Stimulated activated CD4-positive, alpha-beta T cell treated with anti-CD3 and anti-CD28 coated beads, Interleukin-2, amount 100 ng/mL, for 24 hours (primary cell): Measurements from ENCODE around the gene LY6G5B.

Experiments used
- DNase-seq, 2 donors: peaks; one replicate each; pipeline ENCODE4 v3.0.0-alpha.2; 2020

Gene LY6G5B

DNA sequence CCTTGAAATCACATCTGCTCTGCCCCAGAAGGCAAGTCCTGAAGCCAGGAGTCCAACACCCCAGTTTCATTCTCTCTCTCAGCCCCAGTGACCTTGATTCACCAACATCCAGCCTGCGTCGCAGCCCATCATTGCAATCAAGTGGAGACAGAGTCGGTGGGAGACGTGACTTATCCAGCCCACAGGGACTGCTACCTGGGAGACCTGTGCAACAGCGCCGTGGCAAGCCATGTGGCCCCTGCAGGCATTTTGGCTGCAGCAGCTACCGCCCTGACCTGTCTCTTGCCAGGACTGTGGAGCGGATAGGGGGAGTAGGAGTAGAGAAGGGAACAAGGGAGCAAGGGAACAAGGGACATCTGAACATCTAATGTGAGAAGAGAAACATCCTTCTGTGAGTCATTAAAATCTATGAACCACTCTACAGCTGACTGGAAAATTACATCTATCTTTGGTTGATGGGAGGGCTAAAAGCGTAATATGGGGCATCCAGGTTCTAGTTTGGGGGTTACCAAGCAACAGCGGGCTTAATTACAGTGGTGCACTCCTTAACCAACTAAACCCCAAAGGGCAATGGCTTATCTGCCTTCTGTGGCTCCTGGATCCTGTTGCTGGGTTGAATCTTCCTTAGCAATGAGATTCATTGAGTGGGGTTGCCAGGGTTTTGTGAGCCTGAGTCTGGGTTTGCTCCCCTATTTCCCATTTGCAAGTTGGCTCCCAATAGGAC is 47.9 kb downstream of the LY6G5B start:
- no peak for DNase-seq

DNA sequence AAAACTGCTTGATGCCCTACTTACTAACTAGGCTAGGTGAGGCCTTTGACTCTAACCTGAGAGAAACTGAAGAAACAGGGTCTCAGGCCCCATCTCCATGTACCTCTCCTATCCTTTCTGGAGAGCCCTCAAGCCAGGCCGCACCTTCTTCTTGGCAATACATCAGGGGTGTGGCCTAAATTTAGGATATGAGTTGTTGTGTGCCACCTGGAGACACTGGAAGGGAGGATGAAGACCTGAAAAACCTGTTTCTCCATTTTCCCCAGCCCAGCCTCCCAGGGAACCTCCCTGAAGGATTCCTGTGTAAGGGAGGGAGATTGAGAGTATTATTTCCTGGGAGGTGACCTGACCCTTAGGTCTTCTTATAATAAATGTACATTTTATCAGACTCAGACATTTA is 48.5 kb downstream of the LY6G5B start:
- no peak for DNase-seq

DNA sequence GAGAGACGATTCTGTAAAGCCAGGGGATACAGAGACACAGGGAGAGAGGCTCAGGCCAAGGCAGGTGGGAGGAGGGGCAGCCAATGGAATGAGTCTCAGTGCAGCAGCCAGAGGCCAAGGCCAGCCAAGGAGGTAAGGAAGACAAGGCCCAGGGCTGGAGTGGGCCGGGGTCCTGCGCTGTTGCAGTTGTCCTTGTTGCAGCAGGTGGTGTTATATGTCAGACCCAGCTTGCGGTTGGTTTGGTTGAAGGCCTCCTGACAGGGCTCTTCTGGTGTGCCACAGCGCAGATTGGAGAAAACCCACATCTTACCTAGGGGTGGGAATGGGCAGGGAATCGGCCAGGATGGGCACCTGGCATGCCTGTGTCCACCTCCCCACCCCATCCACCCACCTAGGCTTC is 49.2 kb downstream of the LY6G5B start:
- no peak for DNase-seq

DNA sequence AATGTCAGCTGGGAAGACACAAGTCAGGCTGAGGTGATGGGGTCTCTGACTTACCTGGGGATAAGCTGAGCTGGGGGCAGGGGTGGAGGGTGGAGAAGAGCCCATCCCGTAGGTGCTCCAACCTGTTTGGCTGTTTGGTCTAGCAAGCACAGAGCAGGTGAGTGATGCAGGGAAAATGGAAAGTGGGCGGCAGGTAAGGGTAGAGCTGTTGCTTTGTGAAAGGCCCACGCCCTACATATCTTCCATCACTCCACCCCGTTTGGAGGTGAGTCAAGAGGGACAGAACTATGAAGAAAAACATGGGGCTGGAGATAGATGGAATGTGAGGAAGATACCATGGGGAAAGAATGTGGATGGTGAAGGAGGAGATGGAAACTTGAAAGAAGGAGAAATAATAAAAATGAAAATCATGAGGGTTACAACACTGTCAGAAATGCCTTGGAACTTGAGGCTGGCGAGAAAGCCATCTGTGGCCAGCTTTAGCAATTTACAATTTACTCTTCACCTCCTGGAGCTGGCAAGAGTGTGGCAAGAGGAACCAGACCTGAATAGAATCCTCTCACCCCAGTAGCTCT is 50.5 kb downstream of the LY6G5B start:
- DNase-seq = no peak

DNA sequence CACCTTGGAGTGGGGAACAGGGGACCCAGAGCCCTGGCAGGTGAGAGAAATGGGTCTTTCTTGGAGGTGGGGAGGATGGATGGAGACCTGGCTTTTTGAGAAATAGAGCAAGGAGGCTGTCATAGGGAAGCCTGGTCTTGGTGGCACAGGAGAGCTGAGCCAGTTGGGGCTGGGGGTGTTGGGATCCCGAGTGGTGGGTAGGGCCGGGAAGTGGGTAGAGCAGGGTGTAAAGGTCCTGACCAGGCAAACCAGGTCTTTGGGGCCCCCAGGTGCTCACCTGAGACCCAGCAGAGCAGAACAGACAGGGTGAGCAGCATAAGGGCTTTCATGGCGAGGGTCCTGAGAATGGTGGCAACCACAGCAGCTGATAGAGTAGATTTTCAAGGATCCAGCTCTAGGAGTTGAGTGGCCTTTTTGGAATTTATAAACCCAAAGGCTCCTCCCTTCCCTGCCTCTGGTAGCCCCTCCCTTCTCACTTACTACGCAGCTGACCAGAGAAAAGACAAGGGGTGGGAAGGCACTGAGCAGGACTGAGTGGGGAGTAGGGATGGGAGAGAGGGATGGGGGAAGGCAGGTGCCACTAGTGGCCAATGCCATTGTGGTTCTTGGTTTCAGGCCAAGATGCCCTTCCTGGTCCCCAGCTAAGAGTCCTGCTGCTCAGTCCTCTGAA is 51.7 kb downstream of the LY6G5B start, which contains the start of gene LY6G6C:
Gene LY6G6C (minus strand): TSS at position 396 of the 670 bp plus-strand sequence. CDS start 67 bp downstream, at position 329.
- no peak for DNase-seq

DNA sequence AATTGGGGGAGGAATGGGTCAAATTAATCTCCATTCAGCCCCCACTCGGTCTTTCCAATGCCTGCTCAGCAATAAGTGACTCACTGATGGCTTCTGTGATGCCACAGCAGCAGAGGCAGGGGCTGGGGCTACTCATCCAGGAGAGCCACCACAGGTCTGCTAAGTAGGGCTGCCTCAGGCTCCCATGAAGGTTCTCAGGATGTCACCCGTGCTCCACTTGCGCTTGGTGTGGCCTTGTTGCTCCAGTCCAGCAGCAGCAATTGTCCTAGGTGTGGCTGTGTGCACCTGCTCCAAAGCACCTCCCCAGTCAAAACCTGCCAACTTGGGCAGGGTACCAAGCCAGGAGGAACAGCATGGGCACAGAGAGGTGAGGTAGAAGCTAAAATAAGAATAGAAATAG is 52.4 kb downstream of the LY6G5B start:
- no peak for DNase-seq
